HG03025 (cell line): ENCODE measurements around the gene SPX.

Experiments used
- ATAC-seq: cut with Tn5 transposase; IDR thresholded peaks from one replicate; pipeline ENCODE4 v1.9.1; 2021; ENCODE audit warnings: mild to moderate bottlenecking, moderate library complexity; ENCODE audit not compliant: unreplicated experiment, low FRiP score

SPX gene

DNA sequence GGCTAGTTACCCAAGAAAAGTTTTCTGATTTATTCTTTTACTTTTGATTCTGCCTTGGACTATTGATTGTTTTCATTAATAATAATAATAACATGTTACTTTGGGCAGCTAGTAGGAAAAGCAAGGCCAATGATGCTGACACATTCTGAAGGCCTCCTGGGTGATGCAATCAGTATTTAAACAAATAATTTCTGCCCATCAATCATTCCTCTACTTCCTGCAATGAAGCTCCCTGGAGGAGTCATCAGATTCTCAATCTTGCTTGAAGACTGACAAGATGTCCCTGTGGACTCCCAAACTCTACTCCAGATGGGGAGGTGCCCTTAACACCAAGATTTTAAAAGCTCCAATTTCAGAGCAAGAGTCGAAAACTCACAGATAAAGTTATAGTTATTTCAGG lies at the start of gene SPX:
Gene SPX (plus strand): TSS at position 244 of the 400 bp plus-strand sequence. CDS start 177 bp downstream, outside the sequence.
- ATAC-seq, result no peak

DNA sequence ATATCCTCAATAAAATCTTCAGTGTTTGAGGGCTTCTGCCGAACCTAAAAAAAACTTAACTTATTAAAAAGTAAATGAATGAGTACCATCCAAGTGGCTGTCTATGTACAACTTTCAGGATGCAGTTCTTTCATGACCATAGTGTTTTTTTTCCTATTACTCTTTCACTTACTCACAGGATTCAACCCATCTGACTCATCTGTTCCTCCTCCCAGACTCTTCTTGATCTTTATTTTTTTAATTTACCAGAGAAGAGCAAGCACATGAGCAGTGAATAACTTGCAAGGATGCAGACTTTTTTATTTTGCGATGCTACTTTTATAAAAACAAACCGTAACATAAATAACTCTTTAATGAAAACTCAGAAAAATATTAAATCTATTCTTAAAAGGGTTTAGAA lies 49.1 kb upstream of the SPX start:
- ATAC-seq, result no peak

GRCh38 chr12:21478756-21479455 lies 47.2 kb upstream of the SPX start:
- no peak for ATAC-seq

DNA sequence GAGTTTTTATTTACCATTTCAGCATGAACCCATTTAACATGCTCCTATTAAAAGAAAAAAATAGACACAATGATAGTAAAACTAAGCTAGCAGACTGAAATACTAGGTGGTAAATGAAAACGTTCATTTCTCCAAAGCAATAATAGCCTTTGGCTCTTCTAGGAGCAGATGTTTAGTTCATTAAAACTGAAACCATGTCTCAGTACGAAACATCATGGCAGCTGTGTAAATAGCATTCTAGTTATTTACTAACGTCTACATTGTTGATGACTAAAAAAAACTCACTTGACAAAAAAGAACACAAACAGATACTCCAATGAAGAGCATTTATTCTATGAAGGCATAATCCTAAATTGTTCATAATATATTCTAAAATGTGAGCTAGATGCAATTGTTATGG lies 42.6 kb upstream of the SPX start:
- peak; percentile 89 for ATAC-seq

- no peak for ATAC-seq
Observed at GRCh38 chr12:21485998-21486397, 40.1 kb upstream of the SPX start.

- no peak for ATAC-seq
Observed at GRCh38 chr12:21499765-21500164, 26.3 kb upstream of the SPX start.

GRCh38 chr12:21500786-21501257 lies 25.3 kb upstream of the SPX start:
- ATAC-seq, result no peak

DNA sequence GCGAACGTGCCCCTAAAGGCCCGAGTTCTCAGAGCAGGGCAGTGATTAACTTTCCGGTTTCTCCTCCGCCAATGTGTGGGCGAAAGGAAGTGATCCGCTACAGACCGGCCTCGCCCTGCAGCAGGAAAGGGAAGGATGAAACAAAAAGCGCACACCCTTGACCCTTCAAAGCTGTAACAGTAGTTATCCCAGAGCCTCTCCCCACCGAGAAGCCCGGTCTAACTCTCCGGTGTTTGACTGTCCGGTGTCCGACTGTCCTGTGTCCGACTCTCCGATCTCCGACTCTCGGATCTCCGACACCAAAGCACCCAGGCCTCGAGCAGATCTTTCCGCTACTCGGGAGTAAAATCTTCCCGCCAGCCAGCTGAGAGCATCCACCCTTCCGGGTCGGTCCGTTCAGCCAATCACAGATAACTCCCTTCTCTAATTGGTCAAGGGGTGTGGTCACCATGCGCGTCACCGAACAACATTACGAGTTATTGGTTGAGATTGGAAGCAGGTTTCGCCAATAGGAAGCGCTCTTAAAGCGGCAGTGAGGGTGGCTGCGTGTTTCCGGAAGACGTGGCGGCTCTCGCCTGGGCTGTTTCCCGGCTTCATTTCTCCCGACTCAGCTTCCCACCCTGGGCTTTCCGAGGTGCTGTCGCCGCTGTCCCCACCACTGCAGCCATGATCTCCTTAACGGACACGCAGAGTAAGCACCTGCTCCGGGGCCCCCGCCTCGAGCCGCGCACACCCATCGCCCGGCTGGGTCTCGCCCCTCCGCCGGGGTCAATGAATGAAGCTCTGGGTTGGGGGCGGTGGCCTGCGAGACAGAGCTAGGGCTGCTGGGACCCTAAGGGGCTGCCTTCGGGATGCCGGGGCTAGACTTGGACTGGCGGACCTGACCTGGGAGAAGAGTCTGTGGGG lies 24.6 kb upstream of the SPX start, which contains the start of the genes GOLT1B and RECQL:
Gene GOLT1B (plus strand): TSS at position 532 of the 906 bp plus-strand sequence. CDS start 135 bp downstream, at position 667.
Gene RECQL (minus strand): TSS at position 378 of the 906 bp plus-strand sequence. CDS start 2,065 bp downstream, outside the sequence.
- ATAC-seq, result peak; percentile 99

- ATAC-seq, result peak; percentile 11
Observed at GRCh38 chr12:21502164-21502496, 24.0 kb upstream of the SPX start.

- no peak for ATAC-seq
Observed at GRCh38 chr12:21502872-21503271, 23.2 kb upstream of the SPX start.

GRCh38 chr12:21505888-21506287 lies 20.2 kb upstream of the SPX start:
- ATAC-seq, result no peak

DNA sequence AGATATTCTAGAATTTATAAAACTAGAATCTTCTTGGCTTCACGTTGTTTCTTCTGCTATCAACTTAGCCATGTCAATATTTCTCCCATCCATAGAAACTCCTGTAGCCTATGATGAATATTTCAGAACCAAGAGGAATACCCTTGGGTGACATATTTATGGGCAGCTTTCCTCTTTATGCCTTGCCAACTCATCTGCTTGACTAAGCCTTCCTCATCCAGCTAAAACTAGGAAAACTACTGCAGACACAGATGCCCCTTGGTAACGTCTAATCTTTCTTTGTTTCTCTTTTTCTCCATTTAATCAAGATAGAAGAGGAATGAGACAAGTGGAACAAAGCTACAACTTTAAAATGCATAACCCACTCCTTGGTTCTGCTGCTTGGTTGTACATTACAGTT lies 18.2 kb upstream of the SPX start:
- ATAC-seq, result no peak

GRCh38 chr12:21509768-21510167 lies 16.3 kb upstream of the SPX start:
- peak; percentile 95 for ATAC-seq

GRCh38 chr12:21516281-21516680 lies 9.8 kb upstream of the SPX start:
- no peak for ATAC-seq

DNA sequence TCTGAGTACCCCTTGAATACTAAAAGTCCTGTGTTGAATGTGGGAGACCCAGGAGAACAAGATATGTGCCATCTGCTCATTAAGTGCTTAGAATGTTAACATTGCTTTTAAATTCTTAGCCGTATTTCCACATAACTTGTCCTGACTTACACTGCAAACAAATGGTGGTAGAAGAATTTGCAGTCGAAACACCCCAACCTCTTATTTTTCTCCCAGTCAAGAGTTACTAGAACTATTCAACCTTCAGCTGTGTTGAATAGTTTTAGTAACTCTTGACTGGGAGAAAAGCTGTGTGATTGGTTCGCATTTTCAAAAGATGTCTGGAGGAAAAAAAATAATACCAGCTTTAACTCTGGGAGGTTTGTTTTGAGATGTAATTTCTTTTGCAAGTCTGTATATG lies 7.6 kb upstream of the SPX start:
- no peak for ATAC-seq

DNA sequence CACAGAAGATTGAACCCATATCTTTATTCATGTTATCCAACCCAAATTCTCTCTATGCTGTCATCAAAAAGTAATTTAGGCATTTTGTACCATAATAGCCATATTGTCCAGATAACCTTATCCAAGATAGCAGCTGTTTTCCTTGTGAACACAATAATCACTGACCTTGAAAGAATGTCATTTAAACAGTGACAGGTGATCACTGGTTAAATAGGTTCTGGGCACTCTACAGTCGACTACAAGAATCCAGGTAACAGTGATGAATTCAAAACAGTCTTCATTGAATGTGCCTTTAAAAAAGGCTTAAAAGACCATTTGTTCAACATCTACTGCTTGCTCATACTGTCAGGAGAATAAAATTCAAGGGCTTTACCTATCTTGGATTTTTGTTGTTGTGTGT lies 4.6 kb upstream of the SPX start:
- ATAC-seq, result no peak

DNA sequence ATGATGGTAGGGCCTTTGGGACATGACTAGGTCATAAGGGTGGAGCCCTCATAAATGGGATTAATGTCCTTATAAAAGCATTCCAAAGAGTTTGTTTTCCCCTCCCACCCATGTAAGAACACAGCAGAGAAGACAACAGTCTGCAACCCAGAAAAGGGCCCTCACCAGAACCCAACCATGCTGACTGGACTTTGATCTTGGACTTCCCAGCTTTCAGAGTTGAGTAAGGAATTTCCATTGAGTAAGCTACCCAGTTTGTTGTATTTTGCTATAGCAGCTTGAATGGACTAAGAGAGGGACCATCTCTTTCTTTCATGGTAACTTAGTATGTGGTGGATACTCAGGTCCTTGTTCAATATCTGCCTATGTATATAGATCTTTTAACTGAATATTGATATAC lies 2.9 kb upstream of the SPX start:
- no peak for ATAC-seq

- ATAC-seq, result no peak
Observed at GRCh38 chr12:21526721-21527345, 737 bp downstream of the SPX start.

- ATAC-seq, result peak; percentile 90
Observed at GRCh38 chr12:21527451-21528180, 1.5 kb downstream of the SPX start.

GRCh38 chr12:21528953-21529352 lies 2.9 kb downstream of the SPX start:
- ATAC-seq, result no peak
